H9 (cell line): Measurements from ENCODE around the gene CDK17. TPM values are rescaled to one million over a fixed set of nuclear protein-coding genes. Genes with fewer than 3 reads are reported as not detected.

Source experiments
- DNase-seq: peaks from one replicate; pipeline ENCODE4 v3.0.0-alpha.2; 2017
- H2AFZ ChIP-seq: one replicate; pipeline ENCODE4 v1.6.1; 2013; ENCODE audit warnings: mild to moderate bottlenecking, low read length, control low read depth, moderate library complexity
- H2AK5ac ChIP-seq: 2 replicates; pipeline ENCODE4 v1.6.1; 2013; ENCODE audit warnings: low read length, control low read depth, mixed read lengths; ENCODE audit not compliant: insufficient read length
- H2BK120ac ChIP-seq: one replicate; pipeline ENCODE4 v1.6.1; 2013; ENCODE audit warnings: low read depth, mild to moderate bottlenecking, low read length, control low read depth, inconsistent platforms; ENCODE audit not compliant: poor library complexity, severe bottlenecking
- H2BK12ac ChIP-seq: 2 replicates; pipeline ENCODE4 v1.6.1; 2013; ENCODE audit warnings: low read length, control low read depth, mixed read lengths, low read depth; ENCODE audit not compliant: insufficient read length
- H2BK15ac ChIP-seq: 2 replicates; pipeline ENCODE4 v1.6.1; 2013; ENCODE audit warnings: low read depth, low read length, control low read depth
- H2BK20ac ChIP-seq: one replicate; pipeline ENCODE4 v1.6.1; 2013; ENCODE audit warnings: low read depth, mild to moderate bottlenecking, low read length, control low read depth, inconsistent platforms; ENCODE audit not compliant: poor library complexity, severe bottlenecking
- H2BK5ac ChIP-seq: 2 replicates; pipeline ENCODE4 v1.6.1; 2013; ENCODE audit warnings: low read length, control low read depth, mixed read lengths; ENCODE audit not compliant: insufficient read length
- H3K14ac ChIP-seq: 2 replicates; pipeline ENCODE4 v1.6.1; 2013; ENCODE audit warnings: low read length, control low read depth; ENCODE audit not compliant: insufficient read depth
- H3K18ac ChIP-seq: 2 replicates; pipeline ENCODE4 v1.6.1; 2013; ENCODE audit warnings: low read depth, mild to moderate bottlenecking, mixed read lengths, low read length, control low read depth; ENCODE audit not compliant: insufficient read length
- H3K23ac ChIP-seq: 2 replicates; pipeline ENCODE4 v1.6.1; 2013; ENCODE audit warnings: low read length, control low read depth, mixed read lengths, low read depth; ENCODE audit not compliant: insufficient read length
- H3K23me2 ChIP-seq: 2 replicates; pipeline ENCODE4 v1.6.1; 2013; ENCODE audit warnings: low read depth, mild to moderate bottlenecking, mixed read lengths, low read length, control low read depth; ENCODE audit not compliant: insufficient read length, poor library complexity, severe bottlenecking
- H3K27ac ChIP-seq: 2 replicates; pipeline ENCODE4 v1.5.1; 2013; ENCODE audit warnings: low read length, control low read depth, mixed read lengths, low read depth; ENCODE audit not compliant: insufficient read length
- H3K27me3 ChIP-seq: 2 replicates; pipeline ENCODE4 v1.6.1; 2013; ENCODE audit warnings: low read length, control low read depth, inconsistent platforms; ENCODE audit not compliant: insufficient read depth
- H3K4ac ChIP-seq: 2 replicates; pipeline ENCODE4 v1.6.1; 2013; ENCODE audit warnings: low read depth, mild to moderate bottlenecking, control low read depth, inconsistent platforms, low read length, moderate library complexity
- H3K4me1 ChIP-seq: 2 replicates; pipeline ENCODE4 v1.6.1; 2013; ENCODE audit warnings: low read length, control low read depth, inconsistent platforms; ENCODE audit not compliant: insufficient read depth
- H3K4me2 ChIP-seq: 2 replicates; pipeline ENCODE4 v1.6.1; 2013; ENCODE audit warnings: low read length, control low read depth, mixed read lengths; ENCODE audit not compliant: insufficient read length, insufficient read depth
- H3K56ac ChIP-seq: 2 replicates; pipeline ENCODE4 v1.6.1; 2013; ENCODE audit warnings: low read depth, mild to moderate bottlenecking, mixed read lengths, low read length, control low read depth; ENCODE audit not compliant: insufficient read length
- H3K79me1 ChIP-seq: 2 replicates; pipeline ENCODE4 v1.6.1; 2013; ENCODE audit warnings: low read depth, mild to moderate bottlenecking, moderate library complexity, low read length, control low read depth, inconsistent platforms; ENCODE audit not compliant: insufficient read depth, poor library complexity, severe bottlenecking
- H3K79me2 ChIP-seq: 2 replicates; pipeline ENCODE4 v1.6.1; 2013; ENCODE audit warnings: low read length, control low read depth, inconsistent platforms; ENCODE audit not compliant: insufficient read depth
- H3K9ac ChIP-seq: 2 replicates; pipeline ENCODE4 v1.6.1; 2013; ENCODE audit warnings: low read length, control low read depth, mixed read lengths; ENCODE audit not compliant: insufficient read length; ENCODE audit errors: extremely low read depth
- H3K9me3 ChIP-seq: one replicate; pipeline ENCODE4 v1.6.1; 2013; ENCODE audit warnings: low read depth, low read length, inconsistent platforms; ENCODE audit not compliant: control insufficient read depth
- H3T11ph ChIP-seq: one replicate; pipeline ENCODE4 v1.6.1; 2013; ENCODE audit warnings: mild to moderate bottlenecking, low read length, control low read depth, inconsistent platforms
- H4K20me1 ChIP-seq: one replicate; pipeline ENCODE4 v1.6.1; 2013; ENCODE audit not compliant: control insufficient read depth, insufficient read length, insufficient read depth
- H4K5ac ChIP-seq: 2 replicates; pipeline ENCODE4 v1.6.1; 2013; ENCODE audit warnings: low read depth, mild to moderate bottlenecking, mixed read lengths, low read length, control low read depth; ENCODE audit not compliant: insufficient read length
- H4K8ac ChIP-seq: replicated peaks from 2 replicates; pipeline ENCODE4 v1.6.1; 2013; ENCODE audit warnings: low read length, control low read depth, mixed read lengths, low read depth; ENCODE audit not compliant: insufficient read length
- H4K91ac ChIP-seq: 2 replicates; pipeline ENCODE4 v1.6.1; 2013; ENCODE audit warnings: low read depth, mild to moderate bottlenecking, moderate library complexity, mixed read lengths, low read length, control low read depth; ENCODE audit not compliant: insufficient read length
- H3K27ac Mint-ChIP-seq, 3 experiments: 2 replicates in 2 of 3; 3 replicates in 1 of 3; pipeline ENCODE4 v1.8.0; 2020 to 2021; ENCODE audit warnings: mixed read lengths in 3 of 3, mild to moderate bottlenecking in 1 of 3, moderate library complexity in 1 of 3
- H3K27me3 Mint-ChIP-seq: 2 replicates; pipeline ENCODE4 v1.8.0; 2021; ENCODE audit warnings: low read depth, mild to moderate bottlenecking, moderate library complexity, mixed read lengths
- H3K36me3 Mint-ChIP-seq, 3 experiments: 2 replicates in 2 of 3; 3 replicates in 1 of 3; pipeline ENCODE4 v1.8.0; 2020 to 2021; ENCODE audit warnings: low read depth in 3 of 3, mixed read lengths in 3 of 3; ENCODE audit not compliant: insufficient read depth in 1 of 3
- H3K4me1 Mint-ChIP-seq, 2 experiments: 2 replicates each; pipeline ENCODE4 v1.8.0; 2020; ENCODE audit warnings: mixed read lengths in 2 of 2
- H3K4me3 Mint-ChIP-seq, 2 experiments: 2 replicates in 1 of 2; 3 replicates in 1 of 2; pipeline ENCODE4 v1.8.0; 2020 to 2021; ENCODE audit warnings: mild to moderate bottlenecking in 2 of 2, mixed read lengths in 2 of 2, moderate library complexity in 1 of 2
- H3K9me3 Mint-ChIP-seq, 2 experiments: 2 replicates in 1 of 2; 3 replicates in 1 of 2; pipeline ENCODE4 v1.8.0; 2020; ENCODE audit warnings: mild to moderate bottlenecking in 2 of 2, mixed read lengths in 2 of 2, moderate library complexity in 1 of 2
- WGBS: extraction: QIAGEN DNeasy Blood & Tissue Kit; methylation state at CpG from one replicate; pipeline ENCODE4 v1.1.7; 2013; ENCODE audit warnings: missing lambda C conversion rate, low lambda C conversion rate, mixed read lengths; ENCODE audit not compliant: insufficient read length; ENCODE audit errors: extremely low coverage; 5-methylcytosine and 5-hydroxymethylcytosine counted together
- total RNA-seq: library from RNA; stranded (reverse); gene quantifications from 2 replicates; pipeline ENCODE4 v1.2.1, GENCODE V29; 2021
- TF ChIP-seq, protein P1 (sequence below): fragments of 200-600 bp; sonication (generic); conservative IDR thresholded peaks from 3 replicates; pipeline ENCODE4 v1.8.0; 2021; ENCODE audit warnings: antibody characterized with exemption, mild to moderate bottlenecking

The CDK17 gene
- total RNA-seq, 1 experiment from 2014 or later: 28.8 TPM

DNA sequence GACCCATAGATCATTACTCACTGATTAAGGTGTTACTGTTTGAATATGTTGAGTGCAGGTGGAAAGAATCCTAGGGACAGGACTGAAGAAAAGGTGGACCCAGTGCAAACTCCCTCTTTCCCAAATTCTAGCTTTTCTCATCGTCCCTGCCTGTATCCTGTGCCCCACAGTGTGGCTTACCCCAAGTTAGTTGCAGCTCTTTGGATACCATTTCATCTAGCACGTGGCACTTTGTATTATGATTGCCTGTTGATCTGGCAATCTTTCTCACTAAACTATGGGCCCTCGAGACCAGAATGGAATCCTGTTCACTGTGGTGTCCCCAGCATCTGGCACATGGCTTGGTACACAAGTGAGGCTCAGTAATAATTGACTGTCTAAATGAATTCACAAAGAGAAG lies 139.6 kb downstream of the CDK17 start:
- Mint-ChIP-seq H3K27me3 (no peaks in the 10 kb centered on the region), H3K4me3 (no peak overlapping the region), H3K4me1 (peaks cover 8 to 28% of the 10 kb centered on the region in 2 experiments), H3K36me3 (peaks cover 7 to 30% (median 10%) of the 10 kb centered on the region in 3 experiments; a peak in 4 of 7 replicates), H3K27ac (peak overlapping the region in 1 of 3 experiments; percentile 16; a peak in 2 of 7 replicates), H3K9me3 (no peaks in the 10 kb centered on the region)
- no peak overlapping the region for H3K14ac ChIP-seq
- no peak overlapping the region for H4K8ac ChIP-seq
- no peak overlapping the region for H2BK15ac ChIP-seq
- no peak overlapping the region for H2AFZ ChIP-seq
- no peaks in the 10 kb centered on the region for H3K79me2 ChIP-seq
- no peaks in the 10 kb centered on the region for H3K27me3 ChIP-seq
- H3K27ac ChIP-seq: no peak overlapping the region
- H2BK120ac ChIP-seq: no peak overlapping the region
- H2BK12ac ChIP-seq: no peak overlapping the region
- no peaks in the 10 kb centered on the region for H3K23me2 ChIP-seq
- H3K79me1 ChIP-seq: no peaks in the 10 kb centered on the region
- TF ChIP-seq, protein P1, sequence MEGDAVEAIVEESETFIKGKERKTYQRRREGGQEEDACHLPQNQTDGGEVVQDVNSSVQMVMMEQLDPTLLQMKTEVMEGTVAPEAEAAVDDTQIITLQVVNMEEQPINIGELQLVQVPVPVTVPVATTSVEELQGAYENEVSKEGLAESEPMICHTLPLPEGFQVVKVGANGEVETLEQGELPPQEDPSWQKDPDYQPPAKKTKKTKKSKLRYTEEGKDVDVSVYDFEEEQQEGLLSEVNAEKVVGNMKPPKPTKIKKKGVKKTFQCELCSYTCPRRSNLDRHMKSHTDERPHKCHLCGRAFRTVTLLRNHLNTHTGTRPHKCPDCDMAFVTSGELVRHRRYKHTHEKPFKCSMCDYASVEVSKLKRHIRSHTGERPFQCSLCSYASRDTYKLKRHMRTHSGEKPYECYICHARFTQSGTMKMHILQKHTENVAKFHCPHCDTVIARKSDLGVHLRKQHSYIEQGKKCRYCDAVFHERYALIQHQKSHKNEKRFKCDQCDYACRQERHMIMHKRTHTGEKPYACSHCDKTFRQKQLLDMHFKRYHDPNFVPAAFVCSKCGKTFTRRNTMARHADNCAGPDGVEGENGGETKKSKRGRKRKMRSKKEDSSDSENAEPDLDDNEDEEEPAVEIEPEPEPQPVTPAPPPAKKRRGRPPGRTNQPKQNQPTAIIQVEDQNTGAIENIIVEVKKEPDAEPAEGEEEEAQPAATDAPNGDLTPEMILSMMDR: no peak
- no peak overlapping the region for H2BK5ac ChIP-seq
- no peak overlapping the region for H4K91ac ChIP-seq
- H4K20me1 ChIP-seq: no peaks in the 10 kb centered on the region
- no peak overlapping the region for H3K9ac ChIP-seq
- no peaks in the 10 kb centered on the region for H3K9me3 ChIP-seq
- H3K4me2 ChIP-seq: no peak overlapping the region
- H2AK5ac ChIP-seq: no peak overlapping the region
- H4K5ac ChIP-seq: no peak overlapping the region
- H3K56ac ChIP-seq: no peak overlapping the region
- no peak overlapping the region for H2BK20ac ChIP-seq
- no peak overlapping the region for H3K4ac ChIP-seq
- H3T11ph ChIP-seq: no peak overlapping the region
- no peak for DNase-seq
- no peaks in the 10 kb centered on the region for H3K4me1 ChIP-seq
- no CpG with 5 or more reads among the region's 3 CpGs for WGBS
- H3K18ac ChIP-seq: no peak overlapping the region
- no peak overlapping the region for H3K23ac ChIP-seq
